A673 (cell line): ENCODE results near the gene HMGN3. TPM values are rescaled to one million over a fixed set of nuclear protein-coding genes. Genes with fewer than 3 reads are reported as not detected.

Experiments
- BruUV-seq: library from RNA; stranded (reverse); fragments of 400-500 nt; replicated peaks from 2 replicates; lab custom pipeline; 2021; lab: Mats Ljungman, UMichigan
- CTCF ChIA-PET: fragments of 300-600 bp; sonication (Branson Sonifier 250); formaldehyde crosslinking; loops from one replicate; lab custom pipeline; 2022; ENCODE audit warnings: antibody characterized with exemption; lab: Charles Lee
- POLR2A ChIA-PET: fragments of 300-600 bp; sonication (Branson Sonifier 250); formaldehyde crosslinking; loops from one replicate; lab custom pipeline; 2022; ENCODE audit warnings: antibody characterized with exemption; ENCODE audit not compliant: low non-redundant PET; lab: Charles Lee
- DNase-seq: peaks from one replicate; pipeline ENCODE4 v3.0.0-alpha.2; 2015; ENCODE audit warnings: low spot score
- H3K27ac ChIP-seq: fragments of 200-600 bp; sonication (generic); 2 replicates; pipeline ENCODE4 v1.5.1; 2016; ENCODE audit warnings: mixed run types, low read depth, mild to moderate bottlenecking, mixed read lengths, antibody characterized with exemption, low read length; ENCODE audit not compliant: poor library complexity, severe bottlenecking
- H3K27me3 ChIP-seq: fragments of 200-600 bp; sonication (generic); replicated peaks from 2 replicates; pipeline ENCODE4 v1.6.1; 2017; ENCODE audit warnings: mixed run types, low read depth, mild to moderate bottlenecking, mixed read lengths, antibody characterized with exemption, low read length; ENCODE audit not compliant: insufficient read depth, poor library complexity
- H3K36me3 ChIP-seq: fragments of 200-600 bp; sonication (generic); 2 replicates; pipeline ENCODE4 v1.6.1; 2016; ENCODE audit warnings: mixed run types, mild to moderate bottlenecking, mixed read lengths, antibody characterized with exemption, low read length; ENCODE audit not compliant: insufficient read depth, poor library complexity, severe bottlenecking
- H3K4me1 ChIP-seq: fragments of 200-600 bp; sonication (generic); 2 replicates; pipeline ENCODE4 v1.6.1; 2017; ENCODE audit warnings: mixed run types, mild to moderate bottlenecking, mixed read lengths, antibody characterized with exemption, low read length; ENCODE audit not compliant: insufficient read depth, poor library complexity, severe bottlenecking
- H3K4me3 ChIP-seq: fragments of 200-600 bp; sonication (generic); 2 replicates; pipeline ENCODE4 v1.5.1; 2016; ENCODE audit warnings: low read depth, mixed run types, mild to moderate bottlenecking, mixed read lengths, low read length; ENCODE audit not compliant: poor library complexity, severe bottlenecking
- H3K9me3 ChIP-seq: fragments of 200-600 bp; sonication (generic); 2 replicates; pipeline ENCODE4 v1.6.1; 2016; ENCODE audit warnings: mixed run types, low read depth, mild to moderate bottlenecking, mixed read lengths, antibody characterized with exemption, low read length; ENCODE audit not compliant: poor library complexity, severe bottlenecking
- CTCF ChIP-seq: fragments of 300-800, 200-600 bp; sonication (generic); conservative IDR thresholded peaks from 2 replicates; pipeline ENCODE4 v1.5.1; 2017; ENCODE audit warnings: low read depth, mild to moderate bottlenecking, antibody characterized with exemption, low read length, moderate library complexity, mixed read lengths
- EZH2 ChIP-seq: fragments of 200-600 bp; sonication (generic); IDR thresholded peaks from 2 replicates; pipeline ENCODE4 v1.6.1; 2017; ENCODE audit warnings: borderline replicate concordance, low read depth, mild to moderate bottlenecking, mixed read lengths, antibody characterized with exemption, low read length; ENCODE audit not compliant: poor library complexity, severe bottlenecking
- intact Hi-C: fragments of 100-400 bp; cut with micrococcal nuclease; formaldehyde crosslinking; loops from one replicate; pipeline ENCODE4 v1.10.0; 2022; ENCODE audit not compliant: unreplicated experiment
- total RNA-seq: library from RNA; stranded (reverse); gene quantifications from 2 replicates; pipeline ENCODE4 v1.2.3, GENCODE V29; 2021

HMGN3 gene
- total RNA-seq, 1 experiment from 2014 or later, result 83.8 TPM

- no peaks in the 10 kb centered on the region for H3K36me3 ChIP-seq
- H3K27me3 ChIP-seq, result no peaks in the 10 kb centered on the region
- BruUV-seq, result no TSS peak
- H3K9me3 ChIP-seq, result no peaks in the 10 kb centered on the region
- POLR2A ChIA-PET, result no interaction called here
- no peaks in the 10 kb centered on the region for H3K4me1 ChIP-seq
- TF ChIP-seq CTCF (no peak), EZH2 (no peak)
- no peak overlapping the region for H3K4me3 ChIP-seq
- intact Hi-C loops, result no loop called here
- H3K27ac ChIP-seq, result no peak overlapping the region
- no peak for DNase-seq
- CTCF ChIA-PET, result no interaction called here
Observed at GRCh38 chr6:79238919-79239318, 4.4 kb upstream of the HMGN3 start.

- ChIA-PET CTCF (no interaction called here), POLR2A (no interaction called here)
- no peaks in the 10 kb centered on the region for H3K36me3 ChIP-seq
- H3K27me3 ChIP-seq, result no peaks in the 10 kb centered on the region
- H3K4me1 ChIP-seq, result peaks cover 4% of the 10 kb centered on the region
- no peak for DNase-seq
- no TSS peak for BruUV-seq
- no peak overlapping the region for H3K27ac ChIP-seq
- intact Hi-C loops, result no loop called here
- H3K4me3 ChIP-seq, result no peak overlapping the region
- TF ChIP-seq EZH2 (no peak), CTCF (no peak)
- no peaks in the 10 kb centered on the region for H3K9me3 ChIP-seq
Observed at GRCh38 chr6:79236711-79237110, 2.2 kb upstream of the HMGN3 start.

- intact Hi-C loops, result loop anchor here (1.0 to 5.0 kb wide), 2 partner anchors 155 to 304 kb away; partner anchors contain the start of genes LCA5 and PHIP
- POLR2A ChIA-PET, result no interaction called here
- Histone ChIP-seq H3K4me1 (peaks cover 11% of the 10 kb centered on the region), H3K27ac (peak overlapping the region; percentile 79), H3K27me3 (no peaks in the 10 kb centered on the region), H3K36me3 (no peaks in the 10 kb centered on the region), H3K4me3 (peak overlapping the region; percentile 82), H3K9me3 (no peaks in the 10 kb centered on the region)
- CTCF ChIA-PET, result no interaction called here
- BruUV-seq, result no TSS peak
- peak; percentile 88 for DNase-seq
- TF ChIP-seq CTCF (peak; percentile 37; the same call in 1 of the 2 replicates), EZH2 (no peak)
Observed at GRCh38 chr6:79233611-79234149, 802 bp downstream of the HMGN3 start.
